ENCODE data around the gene TFB1M. TPM values are rescaled to one million over a fixed set of nuclear protein-coding genes. Genes with fewer than 3 reads are reported as not detected.
"Not testable (repeated sequence)": the region's sequence is repeated elsewhere in the genome, so short reads cannot be mapped to it uniquely, and the experiment has no call there.

Gene TFB1M
- total and polyA plus RNA-seq, 9 of the 15 experiments (the other 6 are each of a cell fraction or from before 2014, with no cell fraction given), result 34.6 to 145 (median 40.4) TPM

- DNase-seq (ENCODE audit: extremely low read depth in 1 of 4, low spot score in 3 of 4); H3K27ac ChIP-seq (ENCODE audit: extremely low read depth, low read depth, low read length); BruUV-seq (replicated peaks); H3K9me1 ChIP-seq (ENCODE audit: control insufficient read depth, insufficient read depth, low read length); ATAC-seq; H3K4me1 ChIP-seq (replicated peaks in 1 of 2; ENCODE audit: control insufficient read depth in 2 of 2, insufficient read depth in 2 of 2, low read length in 2 of 2); H3K9me3 ChIP-seq (replicated peaks; ENCODE audit: control insufficient read depth, insufficient read depth, low read depth, low read length); CTCF ChIA-PET (ENCODE audit: low intra/inter-chr PET ratio); H4K20me1 ChIP-seq (replicated peaks; ENCODE audit: control insufficient read depth, insufficient read depth, low read length); FAIRE-seq; H2AFZ ChIP-seq (ENCODE audit: low read depth, low read length); H3K27me3 ChIP-seq (ENCODE audit: control insufficient read depth in 2 of 2, insufficient read depth in 2 of 2, low read length in 2 of 2): not testable (repeated sequence)
- peak overlapping the region; percentile 94; the same call in 1 of the 2 replicates for H3K4me2 ChIP-seq (ENCODE audit: insufficient read depth, low read length)
- H3K79me2 ChIP-seq (ENCODE audit: control insufficient read depth, insufficient read depth, low read length), result peaks cover 26% of the 10 kb centered on the region
- H3K9ac ChIP-seq (ENCODE audit: insufficient read depth in 1 of 2, low read depth in 2 of 2, low read length in 2 of 2), result peak overlapping the region in 1 of 2 experiments; percentile 88; a peak in 2 of 4 replicates
- intact Hi-C loops (cut with micrococcal nuclease), result loop anchor here (5.0 to 10.0 kb wide), 2 partner anchors 636 to 1372 kb away; no protein-coding TSS in a partner anchor
- POLR2A ChIA-PET, result interaction anchor here (1.5 kb wide), 1 partner anchor 12 kb away, joined by 4 read pairs; no protein-coding TSS in a partner anchor
- WGBS (ENCODE audit: insufficient coverage, low coverage, missing lambda C conversion rate), result 78% methylated on average over 7 of the region's 7 CpGs
- in situ Hi-C loops (cut with MboI), result loop anchor here (25.0 kb wide), 1 partner anchor 1874 kb away; no protein-coding TSS in a partner anchor
- H3K4me3 ChIP-seq, result peak overlapping the region; percentile 88
- H3K36me3 ChIP-seq (ENCODE audit: control insufficient read depth, insufficient read depth, low read length), result peaks cover 49% of the 10 kb centered on the region
These were observed 1.3 kb downstream of the TFB1M start for GRCh38 chr6:155312950-155313349.

DNA sequence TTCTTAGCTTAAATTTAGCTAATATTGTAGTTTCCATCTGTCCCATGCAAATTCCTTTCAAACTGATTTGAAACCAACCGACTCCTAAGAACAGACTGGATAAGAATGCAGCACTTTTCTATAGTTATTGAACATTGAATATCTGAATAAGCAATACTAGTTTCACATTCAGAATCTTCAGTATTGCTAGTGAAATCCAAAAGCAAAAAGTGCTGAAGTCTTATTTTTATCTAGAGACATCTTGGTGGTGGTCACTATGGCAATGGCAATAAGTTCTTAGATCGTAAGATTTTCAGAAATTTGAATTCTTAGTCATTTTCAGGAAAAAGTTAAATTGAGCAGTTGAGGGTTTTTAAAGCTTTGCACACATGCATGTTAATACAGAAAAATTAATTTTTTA lies 2.7 kb downstream of the TFB1M start:
- Histone ChIP-seq H4K20me1 (replicated peaks; ENCODE audit: control insufficient read depth, insufficient read depth, low read length) (no peaks in the 10 kb centered on the region), H3K9ac (ENCODE audit: insufficient read depth in 1 of 2, low read depth in 2 of 2, low read length in 2 of 2) (no peak overlapping the region), H3K4me3 (no peak overlapping the region), H2AFZ (ENCODE audit: low read depth, low read length) (no peak overlapping the region), H3K27ac (ENCODE audit: extremely low read depth, low read depth, low read length) (no peak overlapping the region), H3K4me2 (ENCODE audit: insufficient read depth, low read length) (no peak overlapping the region), H3K79me2 (ENCODE audit: control insufficient read depth, insufficient read depth, low read length) (peaks cover 26% of the 10 kb centered on the region), H3K27me3 (ENCODE audit: control insufficient read depth in 2 of 2, insufficient read depth in 2 of 2, low read length in 2 of 2) (no peaks in the 10 kb centered on the region), H3K36me3 (ENCODE audit: control insufficient read depth, insufficient read depth, low read length) (peaks cover 61% of the 10 kb centered on the region), H3K9me3 (replicated peaks; ENCODE audit: control insufficient read depth, insufficient read depth, low read depth, low read length) (no peaks in the 10 kb centered on the region), H3K4me1 (replicated peaks in 1 of 2; ENCODE audit: control insufficient read depth in 2 of 2, insufficient read depth in 2 of 2, low read length in 2 of 2) (peaks cover 4 to 7% of the 10 kb centered on the region in 2 experiments; a peak in 3 of 5 replicates), H3K9me1 (ENCODE audit: control insufficient read depth, insufficient read depth, low read length) (no peaks in the 10 kb centered on the region)
- ChIA-PET POLR2A (interaction anchor here (1.5 kb wide), 1 partner anchor 35 kb away, joined by 4 read pairs; no protein-coding TSS in a partner anchor), CTCF (ENCODE audit: low intra/inter-chr PET ratio) (no interaction called here)
- DNase-seq (ENCODE audit: extremely low read depth in 1 of 4, low spot score in 3 of 4) (no peak), ATAC-seq (no peak), FAIRE-seq (no peak)
- in situ Hi-C loops (cut with MboI) (loop anchor here (25.0 kb wide), 1 partner anchor 1876 kb away; no protein-coding TSS in a partner anchor), intact Hi-C loops (cut with micrococcal nuclease) (loop anchor here (5.0 to 10.0 kb wide), 2 partner anchors 634 to 1373 kb away; no protein-coding TSS in a partner anchor)
- no TSS peak for BruUV-seq (replicated peaks)
- no peak for TF ChIP-seq EGR1 (conservative IDR thresholded peaks at IDR 0.05)
- TF ChIP-seq MCM5 (IDR thresholded peaks at IDR 0.05; ENCODE audit: low read depth), result no peak
- TF ChIP-seq PTBP1 (IDR thresholded peaks at IDR 0.05; ENCODE audit: low read depth, low read length), result no peak
- TF ChIP-seq POLR2B (IDR thresholded peaks at IDR 0.05; ENCODE audit: low read depth, partially characterized antibody), result no peak
- TF ChIP-seq RREB1 (CRISPR knock-in tag; IDR thresholded peaks at IDR 0.05), result no peak
- TF ChIP-seq ZNF316 (IDR thresholded peaks at IDR 0.05), result peak; percentile 58
- 88% methylated on average over 2 of the region's 2 CpGs for WGBS (ENCODE audit: insufficient coverage, low coverage, missing lambda C conversion rate)
